HG03520 (cell line): Measurements from ENCODE around the gene EPS8L2.

Experiments
- ATAC-seq: cut with Tn5 transposase; IDR thresholded peaks from one replicate; pipeline ENCODE4 v1.9.1; 2021; ENCODE audit warnings: mild to moderate bottlenecking, moderate library complexity; ENCODE audit not compliant: unreplicated experiment

EPS8L2 gene

DNA sequence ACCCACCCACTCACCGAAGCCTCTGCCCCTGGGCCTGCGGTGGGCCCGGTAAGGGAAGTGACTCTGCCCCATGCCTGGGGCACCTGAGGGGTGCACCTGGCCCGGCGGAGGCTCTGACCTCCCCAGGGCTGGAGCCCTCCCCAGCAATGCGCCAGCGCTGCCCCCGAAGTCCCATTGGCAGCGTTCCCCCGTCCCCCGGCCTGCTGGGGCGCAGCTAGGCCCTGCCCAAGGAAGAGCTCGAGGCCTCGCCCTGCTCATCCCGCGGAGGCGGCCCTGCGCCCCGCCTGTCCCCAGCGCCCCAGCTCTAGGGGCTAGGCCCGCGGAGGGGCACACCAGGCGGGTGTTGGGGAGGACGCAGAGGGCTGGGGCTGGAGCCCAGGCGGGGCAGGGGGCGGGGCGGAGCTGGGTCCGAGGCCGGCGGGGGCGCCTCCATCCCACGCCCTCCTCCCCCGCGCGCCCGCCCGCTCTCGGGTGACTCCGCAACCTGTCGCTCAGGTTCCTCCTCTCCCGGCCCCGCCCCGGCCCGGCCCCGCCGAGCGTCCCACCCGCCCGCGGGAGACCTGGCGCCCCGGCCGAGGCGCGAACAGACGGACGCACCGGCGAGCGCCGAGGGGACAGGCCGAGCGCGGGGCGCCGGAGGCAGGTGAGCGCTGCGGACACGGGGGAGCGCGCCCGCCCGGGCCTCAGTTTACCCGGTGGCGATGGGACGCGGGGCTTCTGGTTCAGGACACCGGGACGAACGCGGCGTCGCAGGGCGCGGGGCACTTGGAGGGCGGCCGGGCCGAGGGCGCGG lies at the start of gene EPS8L2:
EPS8L2 (plus strand) TSS at position 586 of the 793 bp plus-strand sequence. CDS start 3,177 bp downstream, outside the sequence.
- no peak for ATAC-seq

DNA sequence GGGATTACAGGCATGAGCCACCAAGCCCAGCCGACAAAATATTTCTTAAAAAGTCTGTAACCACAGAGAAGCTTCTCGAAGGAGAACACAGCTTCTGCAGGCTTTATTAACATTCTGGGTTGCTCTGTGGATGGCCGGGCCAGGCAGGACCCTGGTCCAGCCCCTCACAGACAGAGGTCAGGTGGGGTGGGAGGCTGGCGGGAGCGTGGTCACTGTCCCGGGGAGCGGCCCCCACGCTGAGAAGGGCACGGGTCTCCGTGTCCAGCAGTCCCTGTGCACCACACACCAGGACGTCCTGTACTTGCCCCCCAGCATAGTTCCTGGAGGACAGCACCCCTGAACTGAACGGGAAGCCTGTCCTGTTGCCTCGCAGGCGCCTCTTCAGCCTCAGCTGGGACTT lies 49.6 kb upstream of the EPS8L2 start:
- no peak for ATAC-seq

- no peak for ATAC-seq
Observed at GRCh38 chr11:656866-657265, 49.2 kb upstream of the EPS8L2 start.

DNA sequence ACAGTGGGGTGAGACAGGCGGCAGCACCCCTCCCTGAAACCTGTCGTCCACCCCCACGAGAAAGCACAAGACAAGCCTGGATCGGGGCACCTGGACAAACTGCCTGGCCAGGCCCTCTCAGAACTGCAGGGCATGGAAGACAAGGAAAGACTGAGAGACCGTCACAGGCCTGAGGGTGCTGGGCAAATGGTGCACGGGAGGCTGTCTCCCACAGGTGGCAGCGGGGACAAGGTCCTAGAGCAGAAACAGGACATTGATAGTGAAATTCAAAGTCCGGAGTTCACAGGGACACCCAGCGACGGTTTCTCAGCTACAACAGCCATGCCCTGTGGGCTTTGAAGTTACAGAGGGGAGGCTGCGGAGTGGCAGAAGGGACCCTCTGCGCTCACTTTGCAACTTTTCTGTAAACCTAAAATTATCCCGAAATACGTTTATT lies 48.3 kb upstream of the EPS8L2 start:
- ATAC-seq = no peak

GRCh38 chr11:659532-660085 lies 46.4 kb upstream of the EPS8L2 start:
- no peak for ATAC-seq

GRCh38 chr11:660281-660680 lies 45.8 kb upstream of the EPS8L2 start:
- no peak for ATAC-seq

DNA sequence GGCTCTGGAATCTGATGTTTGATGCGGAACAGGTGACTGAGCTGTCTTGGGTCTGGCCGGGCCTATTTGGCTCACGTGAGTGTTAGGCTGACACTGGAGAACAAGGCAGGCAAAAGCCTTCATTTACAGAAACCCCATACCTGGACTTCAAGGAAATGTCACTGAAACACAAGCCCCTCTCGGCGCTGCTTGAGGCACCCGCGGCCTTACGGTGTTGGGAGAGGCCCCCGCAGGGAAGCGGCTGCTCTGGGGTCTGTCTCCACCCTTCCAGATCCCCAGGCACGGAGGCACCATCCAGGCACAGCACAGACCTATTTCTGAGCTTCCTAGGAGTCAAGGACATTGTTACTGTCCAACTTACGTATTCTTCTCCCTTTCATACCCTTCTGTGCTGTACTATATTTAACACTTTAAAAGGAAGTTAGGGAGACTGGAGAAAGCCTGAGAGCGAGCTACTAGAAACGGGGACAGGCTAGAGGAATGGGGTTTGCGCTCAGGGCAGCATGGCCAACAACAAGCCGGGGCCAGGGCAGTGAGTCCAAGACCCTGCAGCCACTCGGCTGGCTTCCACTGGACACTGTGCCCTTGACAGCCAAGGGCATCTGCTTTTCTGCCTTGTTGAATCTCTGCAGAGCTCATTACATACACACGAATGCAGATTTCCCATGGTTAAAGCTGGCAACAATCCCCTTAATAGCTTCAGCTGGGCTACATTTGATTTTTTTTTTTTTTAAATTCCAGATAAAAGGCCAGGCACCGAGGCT lies 45.2 kb upstream of the EPS8L2 start:
- no peak for ATAC-seq

DNA sequence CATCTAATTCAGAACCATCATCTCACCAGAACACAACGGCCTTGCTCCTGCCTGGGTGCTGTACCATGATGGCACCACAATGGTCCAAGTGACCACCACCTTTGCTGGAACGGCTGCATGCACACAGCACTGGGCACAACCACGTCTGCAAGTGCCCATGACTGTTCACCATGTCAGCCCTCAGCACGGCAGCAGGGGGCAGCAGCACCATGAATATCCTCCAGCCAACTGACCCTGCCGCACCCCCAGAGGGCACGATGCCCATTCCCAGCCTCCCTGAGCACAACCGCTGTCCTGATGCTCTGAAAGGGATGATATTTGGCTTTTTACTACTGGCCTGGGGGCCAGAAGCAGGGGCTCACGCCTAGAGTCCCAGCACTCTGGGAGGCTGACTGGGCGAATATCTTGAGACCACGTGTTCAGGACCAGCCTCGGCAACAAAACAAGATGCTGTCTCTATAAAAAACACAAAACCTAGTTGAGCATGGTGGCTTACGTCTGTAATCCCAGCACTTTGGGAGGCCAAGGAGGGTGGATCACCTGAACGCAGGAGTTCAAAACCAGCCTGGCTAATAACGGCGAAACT lies 43.2 kb upstream of the EPS8L2 start:
- no peak for ATAC-seq

DNA sequence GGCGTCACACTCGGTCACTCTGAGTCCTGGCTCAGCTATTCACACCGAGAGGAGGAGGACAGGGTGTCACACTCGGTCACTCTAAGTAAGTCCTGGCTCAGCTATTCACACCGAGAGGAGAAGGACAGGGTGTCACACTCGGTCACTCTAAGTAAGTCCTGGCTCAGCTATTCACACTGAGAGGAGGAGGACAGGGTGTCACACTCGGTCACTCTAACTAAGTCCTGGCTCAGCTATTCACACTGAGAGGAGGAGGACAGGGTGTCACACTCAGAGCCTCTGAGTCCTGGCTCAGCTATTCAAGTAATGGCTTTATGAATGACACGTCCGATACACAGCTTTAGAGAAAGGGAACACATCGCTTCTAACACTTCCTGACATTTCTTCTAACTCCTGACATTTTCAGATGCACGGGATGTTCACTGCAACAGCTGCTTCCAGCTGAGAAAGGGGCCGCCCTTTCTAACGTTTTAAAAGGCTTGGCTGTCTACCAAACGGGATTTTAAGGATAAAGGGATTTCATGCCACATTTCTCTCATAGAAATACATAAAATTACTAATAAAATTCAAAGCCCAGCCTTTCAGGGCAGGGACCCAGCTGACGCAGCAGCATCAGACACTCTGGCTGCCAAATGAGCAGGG lies 40.8 kb upstream of the EPS8L2 start:
- no peak for ATAC-seq

- ATAC-seq = no peak
Observed at GRCh38 chr11:665704-666281, 40.2 kb upstream of the EPS8L2 start.

- no peak for ATAC-seq
Observed at GRCh38 chr11:673866-674265, 32.2 kb upstream of the EPS8L2 start.

DNA sequence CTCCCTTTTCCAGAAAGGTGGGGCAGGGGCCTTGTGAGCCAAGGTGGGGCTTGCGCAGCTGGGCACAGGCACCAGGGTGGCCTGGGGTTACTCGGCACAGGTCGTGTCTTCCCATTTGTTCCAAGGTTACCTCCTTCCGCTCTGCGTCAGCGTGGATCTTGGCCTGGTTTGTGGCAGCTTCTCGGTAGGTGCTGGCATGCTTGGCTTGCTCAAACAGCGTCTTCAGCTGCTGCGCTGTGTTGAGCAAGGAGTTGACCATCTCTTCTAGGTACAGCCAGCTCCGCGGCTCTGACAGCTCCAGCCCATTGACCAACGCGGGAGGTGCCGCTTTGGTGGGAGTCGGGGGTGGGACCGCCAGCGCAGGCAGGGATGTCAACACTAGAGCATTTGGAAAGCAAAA lies 31.6 kb upstream of the EPS8L2 start:
- ATAC-seq = no peak

DNA sequence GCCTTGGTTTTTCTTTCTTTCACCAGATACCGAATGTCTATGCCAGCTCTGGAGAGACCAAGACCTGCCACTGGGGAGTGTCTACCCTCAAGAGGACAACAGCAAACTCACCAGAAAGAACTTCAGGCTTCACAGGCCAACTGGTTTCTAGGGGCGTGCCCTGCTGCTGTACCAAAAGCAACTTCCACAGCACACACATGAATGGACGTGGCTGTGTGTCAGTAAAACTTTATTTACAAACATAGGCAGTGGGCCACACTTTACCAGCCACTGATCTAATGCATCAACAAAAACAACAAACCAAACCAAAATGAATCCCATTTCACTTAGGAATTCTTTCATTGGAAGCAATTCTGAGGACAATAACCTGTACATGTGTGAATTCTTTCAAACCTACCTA lies 27.7 kb upstream of the EPS8L2 start:
- no peak for ATAC-seq

GRCh38 chr11:679271-680207 lies 26.5 kb upstream of the EPS8L2 start:
- no peak for ATAC-seq

GRCh38 chr11:680476-680875 lies 25.6 kb upstream of the EPS8L2 start:
- no peak for ATAC-seq

DNA sequence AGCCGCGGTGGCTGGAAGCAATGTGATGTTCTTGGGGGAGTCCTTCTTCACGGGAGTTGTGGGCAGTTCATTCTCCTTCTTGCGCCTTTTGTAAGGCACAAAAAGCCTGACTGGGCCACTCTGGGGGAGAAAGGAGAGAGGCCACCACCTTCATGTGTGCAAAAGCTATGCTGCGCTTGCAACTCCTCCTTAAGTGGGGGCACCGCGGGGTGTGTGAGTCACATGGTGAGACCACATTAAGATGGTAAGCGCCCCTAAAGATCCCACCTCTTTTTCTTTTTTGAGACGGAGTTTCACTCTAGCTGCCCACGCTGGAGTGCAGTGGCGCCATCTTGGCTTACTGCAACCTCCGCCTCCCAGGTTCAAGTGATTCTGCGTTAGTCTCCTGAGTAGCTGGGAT lies 25.1 kb upstream of the EPS8L2 start:
- no peak for ATAC-seq

DNA sequence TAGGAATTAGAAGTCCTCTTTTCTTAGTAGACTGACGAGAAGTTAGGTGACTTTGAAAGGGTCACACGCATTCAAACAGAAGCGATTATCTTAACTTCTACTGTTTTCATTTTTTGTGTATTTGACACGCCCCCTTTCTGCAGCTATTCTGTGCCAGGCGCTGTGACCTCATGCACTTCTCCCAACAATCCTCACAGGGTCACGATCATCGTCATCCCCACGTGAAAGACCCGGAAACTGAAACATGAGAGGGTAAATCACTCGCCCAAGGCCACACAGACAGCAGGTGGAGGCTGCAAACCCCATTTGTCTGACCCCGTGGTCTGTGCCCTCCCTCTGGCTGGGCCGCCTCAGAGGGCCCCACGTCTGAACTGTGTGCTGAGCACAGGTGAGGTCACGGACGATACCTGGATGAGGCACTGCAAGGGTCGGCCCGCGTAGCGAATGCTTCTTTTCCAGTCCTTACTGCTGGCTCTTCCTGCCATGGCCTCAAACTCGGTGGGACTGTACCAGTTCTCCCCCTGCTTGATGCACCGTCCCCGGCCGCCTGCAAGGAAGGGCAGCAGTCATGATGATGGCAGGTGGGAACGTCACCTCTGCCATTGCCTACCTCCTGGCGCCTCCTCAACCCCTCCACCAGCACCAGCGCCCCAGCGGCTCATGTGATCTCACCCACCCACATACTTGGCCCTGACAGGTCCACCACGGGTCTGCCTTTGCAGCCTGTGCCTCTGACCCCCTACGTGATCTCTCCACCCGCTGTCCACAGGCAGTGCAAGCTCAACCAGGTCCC lies 19.4 kb upstream of the EPS8L2 start:
- no peak for ATAC-seq

- ATAC-seq = no peak
Observed at GRCh38 chr11:687751-688150, 18.3 kb upstream of the EPS8L2 start.

GRCh38 chr11:688681-689080 lies 17.4 kb upstream of the EPS8L2 start:
- no peak for ATAC-seq
